ENCODE measurements around the gene TEX22. TPM values are rescaled to one million over a fixed set of nuclear protein-coding genes. Genes with fewer than 3 reads are reported as not detected.
"Not testable (repeated sequence)": the region's sequence is repeated elsewhere in the genome, so short reads cannot be mapped to it uniquely, and the experiment has no call there.

TEX22 gene
- total and polyA plus RNA-seq, 7 donors: 0.10 to 0.75 (median 0.34) TPM; not detected in 2

- intact Hi-C loops (cut with DNase I): loop anchor here in 1 of 2 donors (5.0 kb wide), 1 partner anchor 271 kb away; no protein-coding TSS in a partner anchor
- no peak overlapping the region for H3K4me3 ChIP-seq
- ATAC-seq: peak in 2 of 4 donors; percentile 15 to 26
- H3K4me1 ChIP-seq: no peaks in the 10 kb centered on the region
- H3K27me3 ChIP-seq (ENCODE audit: insufficient read depth in 3 of 3, low read length in 2 of 3): no peaks in the 10 kb centered on the region
- 93 to 97% (median 96%) methylated on average over 22 to 25 of the region's 25 CpGs for WGBS, 3 donors
- no peak for TF ChIP-seq CTCF (IDR thresholded peaks at IDR 0.05)
- peaks cover 0 to 39% of the 10 kb centered on the region in 2 donors for H3K36me3 ChIP-seq (ENCODE audit: insufficient read depth in 1 of 2, low read depth in 1 of 2)
- no peak overlapping the region for H3K27ac ChIP-seq
- no peak for DNase-seq
- no peaks in the 10 kb centered on the region for H3K9me3 ChIP-seq
These were observed 40.0 kb upstream of the TEX22 start for GRCh38 chr14:105358140-105358846.

- Histone ChIP-seq H3K27ac (no peak overlapping the region), H3K27me3 (ENCODE audit: insufficient read depth in 3 of 3, low read length in 2 of 3) (no peaks in the 10 kb centered on the region), H3K4me1 (no peaks in the 10 kb centered on the region), H3K36me3 (ENCODE audit: insufficient read depth in 1 of 2, low read depth in 1 of 2) (peaks cover 0 to 39% of the 10 kb centered on the region in 2 donors), H3K4me3 (no peak overlapping the region), H3K9me3 (no peaks in the 10 kb centered on the region)
- intact Hi-C loops (cut with DNase I): loop anchor here in 1 of 2 donors (5.0 kb wide), 1 partner anchor 272 kb away; no protein-coding TSS in a partner anchor
- ATAC-seq (no peak), DNase-seq (no peak)
- 92 to 94% (median 92%) methylated on average over 16 of the region's 16 CpGs for WGBS, 3 donors
- no peak for TF ChIP-seq CTCF (IDR thresholded peaks at IDR 0.05)
These were observed 39.4 kb upstream of the TEX22 start for GRCh38 chr14:105358943-105359342.

- DNase-seq; H3K27me3 ChIP-seq (ENCODE audit: insufficient read depth in 3 of 3, low read length in 2 of 3); H3K4me1 ChIP-seq; H3K27ac ChIP-seq; ATAC-seq; H3K4me3 ChIP-seq; H3K9me3 ChIP-seq; intact Hi-C loops (cut with DNase I): not testable (repeated sequence)
- whole genome bisulfite sequencing, 3 donors: 95 to 98% (median 97%) methylated on average over 9 to 10 of the region's 10 CpGs
- H3K36me3 ChIP-seq (ENCODE audit: insufficient read depth in 1 of 2, low read depth in 1 of 2): peaks cover 0 to 15% of the 10 kb centered on the region in 2 donors
These were observed 36.9 kb upstream of the TEX22 start for GRCh38 chr14:105361412-105361811.

- H3K4me1 ChIP-seq: no peaks in the 10 kb centered on the region
- TF ChIP-seq CTCF (IDR thresholded peaks at IDR 0.05): no peak
- ATAC-seq (no peak), DNase-seq (no peak)
- no peak overlapping the region for H3K27ac ChIP-seq
- WGBS, 3 donors: 15 to 33% (median 24%) methylated on average over 24 to 58 of the region's 58 CpGs
- H3K27me3 ChIP-seq (ENCODE audit: insufficient read depth in 3 of 3, low read length in 2 of 3): no peaks in the 10 kb centered on the region
- intact Hi-C loops (cut with DNase I): no loop called here
- no peak overlapping the region for H3K4me3 ChIP-seq
- peaks cover 0 to 28% of the 10 kb centered on the region in 2 donors for H3K36me3 ChIP-seq (ENCODE audit: insufficient read depth in 1 of 2, low read depth in 1 of 2)
- H3K9me3 ChIP-seq: no peaks in the 10 kb centered on the region
These were observed 34.3 kb upstream of the TEX22 start for GRCh38 chr14:105363847-105364708.

GRCh38 chr14:105365101-105365500 is 33.2 kb upstream of the TEX22 start:
- Histone ChIP-seq H3K36me3 (ENCODE audit: insufficient read depth in 1 of 2, low read depth in 1 of 2) (peaks cover 0 to 35% of the 10 kb centered on the region in 2 donors), H3K27ac (no peak overlapping the region), H3K4me1 (no peaks in the 10 kb centered on the region), H3K27me3 (ENCODE audit: insufficient read depth in 3 of 3, low read length in 2 of 3) (no peaks in the 10 kb centered on the region), H3K9me3 (no peaks in the 10 kb centered on the region), H3K4me3 (no peak overlapping the region)
- ATAC-seq (peak in 1 of 4 donors; percentile 9), DNase-seq (no peak)
- intact Hi-C loops (cut with DNase I): no loop called here
- TF ChIP-seq CTCF (IDR thresholded peaks at IDR 0.05): no peak
- 90 to 95% (median 94%) methylated on average over 11 of the region's 11 CpGs for WGBS, 3 donors

All from psoas muscle (tissue), 8 donors.